Measurements from ENCODE around the gene GOLGA3. TPM values are rescaled to one million over a fixed set of nuclear protein-coding genes. Genes with fewer than 3 reads are reported as not detected.
"Not testable (repeated sequence)": the region's sequence is repeated elsewhere in the genome, so short reads cannot be mapped to it uniquely, and the experiment has no call there.

Gene GOLGA3
- total RNA-seq, 1 experiment from 2014 or later, result 86.9 TPM

DNA sequence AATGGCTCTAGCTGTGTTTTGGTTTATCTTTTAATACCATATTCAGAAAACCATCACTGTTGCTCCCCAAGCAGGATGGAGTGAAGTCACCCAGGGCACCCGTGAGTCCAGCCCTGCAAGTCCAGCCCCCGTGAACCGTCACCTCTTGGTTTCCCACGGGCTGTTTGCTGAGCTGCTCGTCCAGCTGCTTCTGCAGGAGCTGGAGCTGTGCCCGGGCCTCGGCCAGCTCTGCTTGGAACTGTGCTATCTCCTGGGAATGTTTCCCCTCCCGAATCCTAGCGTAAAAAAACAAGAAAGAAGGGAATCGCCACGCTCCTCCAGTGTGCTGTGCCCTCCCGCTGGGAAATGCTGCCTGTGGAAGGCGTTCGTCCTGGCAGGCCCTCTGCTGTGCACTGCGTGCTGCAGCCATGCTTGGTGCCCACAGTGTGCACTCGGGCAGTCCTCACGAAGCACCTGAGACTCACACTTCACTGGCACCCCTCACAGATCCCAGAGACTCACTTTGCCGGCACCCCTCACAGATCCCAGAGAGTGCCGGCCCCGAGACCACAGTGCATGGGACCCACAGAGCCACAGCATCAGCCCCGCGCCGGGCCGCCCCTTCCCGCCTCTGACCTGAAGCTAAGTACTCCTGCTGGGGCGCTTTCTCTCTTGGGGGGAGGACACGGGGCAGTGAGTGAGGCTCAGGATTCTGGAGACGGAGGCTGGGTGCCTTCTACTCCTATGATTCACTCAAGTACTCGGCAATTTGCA lies 51.7 kb downstream of the GOLGA3 start:
- intact Hi-C loops (cut with micrococcal nuclease), result no loop called here
- Histone ChIP-seq H4K20me1 (ENCODE audit: low read length) (no peaks in the 10 kb centered on the region), H3K9me3 (ENCODE audit: low read length) (no peaks in the 10 kb centered on the region), H3K9me2 (replicated peaks; ENCODE audit: low read length) (no peaks in the 10 kb centered on the region), H3K4me3 (ENCODE audit: low read length) (no peak overlapping the region), H3K27me3 (ENCODE audit: low read length) (no peaks in the 10 kb centered on the region), H3K4me1 (ENCODE audit: insufficient read depth, low read length) (no peaks in the 10 kb centered on the region), H2AFZ (ENCODE audit: low read length) (no peak overlapping the region), H3F3A (ENCODE audit: low read length, unreplicated experiment) (no peaks in the 10 kb centered on the region), H3K27ac (ENCODE audit: low read length) (no peak overlapping the region), H3K36me3 (ENCODE audit: low read depth, low read length) (peaks cover 57% of the 10 kb centered on the region), H3K4me2 (ENCODE audit: low read length) (no peak overlapping the region), H3K79me2 (ENCODE audit: low read length) (no peaks in the 10 kb centered on the region), H3K9ac (ENCODE audit: low read length) (no peak overlapping the region)
- no peak for DNase-seq
- POLR2A ChIA-PET (ENCODE audit: unreplicated experiment), result no interaction called here
- TF ChIP-seq, protein P1, sequence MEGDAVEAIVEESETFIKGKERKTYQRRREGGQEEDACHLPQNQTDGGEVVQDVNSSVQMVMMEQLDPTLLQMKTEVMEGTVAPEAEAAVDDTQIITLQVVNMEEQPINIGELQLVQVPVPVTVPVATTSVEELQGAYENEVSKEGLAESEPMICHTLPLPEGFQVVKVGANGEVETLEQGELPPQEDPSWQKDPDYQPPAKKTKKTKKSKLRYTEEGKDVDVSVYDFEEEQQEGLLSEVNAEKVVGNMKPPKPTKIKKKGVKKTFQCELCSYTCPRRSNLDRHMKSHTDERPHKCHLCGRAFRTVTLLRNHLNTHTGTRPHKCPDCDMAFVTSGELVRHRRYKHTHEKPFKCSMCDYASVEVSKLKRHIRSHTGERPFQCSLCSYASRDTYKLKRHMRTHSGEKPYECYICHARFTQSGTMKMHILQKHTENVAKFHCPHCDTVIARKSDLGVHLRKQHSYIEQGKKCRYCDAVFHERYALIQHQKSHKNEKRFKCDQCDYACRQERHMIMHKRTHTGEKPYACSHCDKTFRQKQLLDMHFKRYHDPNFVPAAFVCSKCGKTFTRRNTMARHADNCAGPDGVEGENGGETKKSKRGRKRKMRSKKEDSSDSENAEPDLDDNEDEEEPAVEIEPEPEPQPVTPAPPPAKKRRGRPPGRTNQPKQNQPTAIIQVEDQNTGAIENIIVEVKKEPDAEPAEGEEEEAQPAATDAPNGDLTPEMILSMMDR (conservative IDR thresholded peaks at IDR 0.05; ENCODE audit: low read depth, low read length), result no peak
- no peak for TF ChIP-seq EZH2 (IDR thresholded peaks at IDR 0.05; ENCODE audit: low read length, unreplicated experiment)
- TF ChIP-seq EZH2phosphoT487 (IDR thresholded peaks at IDR 0.05; ENCODE audit: borderline replicate concordance, low read length), result no peak
- CTCF ChIA-PET, result no interaction called here
- no peak for ATAC-seq
- BruUV-seq (replicated peaks), result no TSS peak

DNA sequence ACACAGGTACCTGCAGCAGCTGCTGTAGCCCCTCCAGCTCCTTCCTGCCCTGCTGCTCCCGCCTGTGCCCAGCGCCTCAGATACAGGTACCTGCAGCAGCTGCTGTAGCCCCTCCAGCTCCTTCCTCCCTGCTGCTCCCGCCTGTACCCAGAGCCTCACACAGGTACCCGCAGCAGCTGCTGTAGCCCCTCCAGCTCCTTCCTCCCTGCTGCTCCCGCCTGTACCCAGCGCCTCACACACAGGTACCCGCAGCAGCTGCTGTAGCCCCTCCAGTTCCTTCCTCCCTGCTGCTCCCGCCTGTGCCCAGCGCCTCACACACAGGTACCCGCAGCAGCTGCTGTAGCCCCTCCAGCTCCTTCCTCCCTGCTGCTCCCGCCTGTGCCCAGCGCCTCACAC lies 52.4 kb downstream of the GOLGA3 start:
- H3K27ac ChIP-seq (ENCODE audit: low read length); H3K27me3 ChIP-seq (ENCODE audit: low read length); H3K4me3 ChIP-seq (ENCODE audit: low read length); BruUV-seq (replicated peaks); H2AFZ ChIP-seq (ENCODE audit: low read length); CTCF ChIA-PET; H3K9ac ChIP-seq (ENCODE audit: low read length); H3K4me1 ChIP-seq (ENCODE audit: insufficient read depth, low read length); H4K20me1 ChIP-seq (ENCODE audit: low read length); intact Hi-C loops (cut with micrococcal nuclease); H3K9me2 ChIP-seq (replicated peaks; ENCODE audit: low read length); H3K79me2 ChIP-seq (ENCODE audit: low read length); ATAC-seq; DNase-seq; POLR2A ChIA-PET (ENCODE audit: unreplicated experiment); H3K9me3 ChIP-seq (ENCODE audit: low read length); H3F3A ChIP-seq (ENCODE audit: low read length, unreplicated experiment); H3K4me2 ChIP-seq (ENCODE audit: low read length): not testable (repeated sequence)
- peaks cover 57% of the 10 kb centered on the region for H3K36me3 ChIP-seq (ENCODE audit: low read depth, low read length)

DNA sequence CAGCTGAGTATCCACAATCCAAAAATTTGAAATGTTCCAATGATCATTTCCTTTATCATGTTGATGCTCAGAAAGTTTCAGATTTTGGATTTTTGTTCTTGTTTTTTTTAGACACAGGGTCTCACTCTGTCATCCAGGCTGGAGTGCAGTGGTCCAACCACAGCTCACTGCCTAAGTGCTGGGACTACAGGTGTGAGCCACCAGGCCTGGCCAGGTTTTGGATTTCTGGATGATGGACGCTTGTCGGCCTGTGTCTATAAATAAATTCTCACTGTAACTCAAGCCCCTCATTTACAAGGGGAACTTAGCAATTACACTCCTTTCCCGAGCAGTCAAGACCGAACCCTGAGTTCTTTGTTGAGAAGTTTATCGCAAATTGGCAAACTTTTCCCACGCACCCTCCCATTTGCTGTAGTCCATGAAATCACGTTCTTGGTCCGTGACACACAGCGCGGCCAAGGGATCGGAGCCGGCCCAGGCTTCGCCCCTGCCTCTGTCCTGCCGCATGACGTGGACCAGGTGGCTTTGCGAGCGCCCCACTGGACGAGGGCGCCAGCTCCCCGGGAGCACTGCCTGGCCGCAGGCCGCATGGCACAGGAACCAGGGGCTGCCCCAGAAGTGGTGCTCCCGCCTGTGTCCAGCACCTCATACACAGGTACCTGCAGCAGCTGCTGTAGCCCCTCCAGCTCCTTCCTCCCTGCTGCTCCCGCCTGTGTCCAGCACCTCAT lies 53.0 kb downstream of the GOLGA3 start:
- no peaks in the 10 kb centered on the region for H3K9me3 ChIP-seq (ENCODE audit: low read length)
- no peak overlapping the region for H3K9ac ChIP-seq (ENCODE audit: low read length)
- no peaks in the 10 kb centered on the region for H3K4me1 ChIP-seq (ENCODE audit: insufficient read depth, low read length)
- CTCF ChIA-PET, result no interaction called here
- no peaks in the 10 kb centered on the region for H3K79me2 ChIP-seq (ENCODE audit: low read length)
- no peak overlapping the region for H2AFZ ChIP-seq (ENCODE audit: low read length)
- intact Hi-C loops (cut with micrococcal nuclease), result no loop called here
- POLR2A ChIA-PET (ENCODE audit: unreplicated experiment), result no interaction called here
- no peak overlapping the region for H3K27ac ChIP-seq (ENCODE audit: low read length)
- H3F3A ChIP-seq (ENCODE audit: low read length, unreplicated experiment), result no peaks in the 10 kb centered on the region
- no peaks in the 10 kb centered on the region for H4K20me1 ChIP-seq (ENCODE audit: low read length)
- no peaks in the 10 kb centered on the region for H3K9me2 ChIP-seq (replicated peaks; ENCODE audit: low read length)
- TF ChIP-seq, protein P1 (conservative IDR thresholded peaks at IDR 0.05; ENCODE audit: low read depth, low read length), result no peak
- TF ChIP-seq EZH2phosphoT487 (IDR thresholded peaks at IDR 0.05; ENCODE audit: borderline replicate concordance, low read length) (no peak), EZH2 (IDR thresholded peaks at IDR 0.05; ENCODE audit: low read length, unreplicated experiment) (no peak)
- no TSS peak for BruUV-seq (replicated peaks)
- ATAC-seq, result no peak
- H3K4me2 ChIP-seq (ENCODE audit: low read length), result no peak overlapping the region
- H3K27me3 ChIP-seq (ENCODE audit: low read length), result no peaks in the 10 kb centered on the region
- peaks cover 58% of the 10 kb centered on the region for H3K36me3 ChIP-seq (ENCODE audit: low read depth, low read length)
- no peak for DNase-seq
- H3K4me3 ChIP-seq (ENCODE audit: low read length), result no peak overlapping the region
